Superior temporal gyrus (tissue), 1 donor: Measurements from ENCODE around the gene GRK5.

Experiments used
- DNase-seq: peaks from one replicate; pipeline ENCODE4 v3.0.0-alpha.2; 2016; ENCODE audit errors: extremely low spot score

The GRK5 gene

DNA sequence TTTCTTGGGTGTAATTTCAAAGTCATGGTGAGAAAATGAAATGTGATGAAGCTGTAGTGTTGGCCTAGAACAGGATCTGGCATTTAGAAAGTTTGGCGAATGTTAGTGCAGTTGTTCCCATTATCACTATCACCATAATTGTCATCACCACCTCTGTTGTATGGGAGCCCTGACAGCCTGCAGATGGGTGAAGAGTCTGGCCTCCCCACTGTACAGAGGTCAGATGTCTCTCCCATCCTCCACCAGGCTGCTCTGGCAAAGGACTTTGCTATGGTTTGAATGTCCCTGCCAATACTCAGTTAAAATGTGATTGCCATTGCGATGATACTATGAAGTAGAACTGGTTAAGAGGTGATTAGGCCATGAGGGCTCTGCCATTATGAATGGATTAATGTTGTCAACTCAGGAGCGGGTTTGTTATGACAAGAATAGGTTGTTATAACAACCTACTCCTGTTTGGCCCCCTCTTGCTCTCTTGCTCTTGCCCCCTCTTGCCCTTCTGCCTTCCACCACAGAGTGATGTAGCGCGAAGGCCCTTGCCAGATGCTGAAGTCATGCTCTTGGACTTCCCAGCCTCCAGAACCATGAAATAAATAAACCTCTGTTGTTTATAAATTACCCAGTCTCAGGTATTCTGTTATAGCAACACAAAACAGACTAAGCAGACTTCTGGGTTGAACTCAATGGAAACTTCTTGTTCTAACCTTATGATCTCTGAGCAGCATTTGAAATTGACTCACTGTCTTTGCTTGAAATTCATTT, 90.0 kb downstream of the GRK5 start:
- DNase-seq, result no peak

DNA sequence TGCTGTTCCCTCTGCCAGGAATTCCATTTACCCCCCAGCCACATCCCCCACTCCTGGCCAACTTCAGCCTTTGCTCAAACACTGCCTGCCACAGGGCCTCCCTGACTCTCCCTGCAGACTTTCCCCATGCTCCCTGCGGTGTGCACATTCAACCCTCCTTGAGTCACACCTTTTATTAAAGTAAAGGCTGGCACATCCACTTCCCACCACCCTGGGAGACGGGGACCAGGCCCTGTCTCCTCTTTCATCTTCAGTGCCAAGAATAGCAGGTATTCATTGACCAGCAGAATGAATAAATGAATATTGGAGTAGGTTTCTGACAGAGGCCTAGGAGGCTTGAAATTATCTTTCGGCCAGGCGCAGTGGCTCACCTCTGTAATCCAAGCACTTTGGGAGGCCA, 91.4 kb downstream of the GRK5 start:
- no peak for DNase-seq

DNA sequence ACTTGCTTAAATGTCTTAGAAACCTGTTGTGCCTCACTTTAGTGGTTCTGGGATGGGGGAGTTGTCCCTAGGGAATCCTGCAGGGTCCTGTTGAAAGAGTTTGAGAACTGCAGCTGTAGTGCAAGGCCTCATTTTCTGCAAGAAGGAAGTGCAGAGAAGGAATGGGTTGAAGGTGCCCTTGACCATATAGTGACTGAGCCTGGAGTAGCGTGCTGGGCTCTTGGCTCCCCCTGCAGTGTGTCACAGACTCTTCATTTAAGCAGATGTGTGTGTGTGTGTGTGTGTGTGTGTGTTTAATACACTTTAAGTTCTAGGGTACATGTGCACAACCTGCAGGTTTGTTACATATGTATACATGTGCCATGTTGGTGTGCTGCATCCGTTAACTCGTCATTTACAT, 92.2 kb downstream of the GRK5 start:
- DNase-seq, result no peak

DNA sequence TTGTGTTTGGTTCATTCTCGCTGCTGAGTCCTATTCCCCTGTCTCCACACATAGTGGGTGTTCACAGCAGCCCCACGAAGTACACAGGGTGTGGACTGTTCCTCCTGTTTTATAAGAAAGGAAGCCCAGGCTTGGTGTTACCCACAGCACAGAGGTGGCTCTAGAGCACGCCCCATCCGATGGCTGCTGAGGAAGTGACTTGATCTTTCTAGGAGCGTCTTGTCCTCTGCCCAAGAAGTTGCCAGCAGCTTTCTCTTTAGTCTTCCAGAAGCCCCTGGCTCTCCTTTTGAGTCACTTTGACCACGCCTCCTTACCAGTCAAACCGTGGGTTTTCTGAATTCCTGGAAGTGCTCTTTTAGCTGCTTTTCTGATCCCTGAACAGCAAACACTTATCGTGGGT, 94.0 kb downstream of the GRK5 start:
- DNase-seq, result no peak

DNA sequence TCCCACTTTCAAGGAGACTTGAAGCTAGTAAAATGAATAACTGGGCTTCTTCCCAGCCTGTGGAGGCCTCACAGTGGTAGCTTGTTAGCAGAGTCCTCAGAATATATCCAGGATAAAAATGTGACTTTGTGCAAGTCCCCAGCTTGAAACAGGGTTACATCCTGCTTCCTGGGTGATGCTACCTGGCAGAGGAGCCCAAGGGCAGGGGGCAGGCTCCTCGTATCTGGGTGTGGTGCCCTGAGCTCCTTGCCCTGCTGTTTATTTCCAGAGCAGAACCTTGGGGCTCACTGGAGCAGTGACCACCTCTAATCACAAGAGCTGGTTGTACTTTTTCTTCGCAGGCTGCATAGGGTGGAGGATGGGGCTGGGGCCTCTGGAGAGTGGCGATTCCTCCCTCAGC, 94.8 kb downstream of the GRK5 start:
- DNase-seq, result no peak

DNA sequence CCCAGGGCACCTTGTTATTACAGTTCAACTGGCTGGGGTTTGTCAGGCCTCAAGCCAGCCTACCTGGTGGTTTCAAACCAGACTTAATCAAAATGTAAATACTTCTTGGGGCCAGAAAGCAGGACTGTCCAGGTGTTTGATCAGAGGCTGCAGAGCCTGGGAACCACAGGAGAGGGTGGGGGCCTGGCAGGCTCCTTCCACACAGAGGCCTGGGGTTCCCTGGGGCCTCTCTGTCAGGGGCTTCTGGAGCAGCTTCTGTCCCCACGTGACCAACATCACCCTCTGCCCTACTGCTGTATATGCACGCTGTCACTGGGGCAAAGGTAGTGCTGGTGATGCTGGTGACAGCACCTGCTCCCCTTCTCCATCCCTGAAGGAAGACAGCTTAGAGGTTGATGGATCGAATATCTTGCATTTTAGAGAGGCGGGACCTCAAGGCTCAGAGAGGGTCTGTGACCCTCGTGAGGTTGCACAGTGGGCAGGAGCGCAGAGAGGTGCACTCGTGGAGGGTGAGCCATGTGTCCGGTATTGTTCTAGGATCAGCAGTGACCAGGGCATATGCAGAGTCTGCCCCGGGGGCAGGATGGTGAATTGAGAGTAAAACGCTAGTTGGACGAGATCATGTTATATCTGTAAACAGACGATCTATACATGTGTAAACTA, 95.4 kb downstream of the GRK5 start:
- DNase-seq, result no peak

DNA sequence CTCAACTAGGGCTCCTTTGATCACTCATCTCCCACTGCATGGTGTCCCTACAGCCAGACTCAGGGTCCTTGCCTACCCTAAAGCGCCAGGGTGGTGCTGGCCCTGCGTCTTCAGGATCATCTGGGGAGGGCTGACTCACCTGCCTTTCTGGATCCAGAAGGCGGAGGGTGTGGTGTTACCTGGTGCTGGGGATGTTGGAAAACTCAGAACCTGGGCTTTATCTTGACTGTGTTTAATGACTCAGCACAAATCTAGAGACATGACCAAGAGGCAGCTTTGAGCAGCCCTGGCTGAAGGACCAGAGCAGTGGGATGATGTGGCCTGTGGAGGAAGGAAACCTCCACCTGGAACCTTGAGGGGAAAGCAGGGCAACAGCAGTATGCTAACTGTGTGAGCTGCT, 96.5 kb downstream of the GRK5 start:
- no peak for DNase-seq

DNA sequence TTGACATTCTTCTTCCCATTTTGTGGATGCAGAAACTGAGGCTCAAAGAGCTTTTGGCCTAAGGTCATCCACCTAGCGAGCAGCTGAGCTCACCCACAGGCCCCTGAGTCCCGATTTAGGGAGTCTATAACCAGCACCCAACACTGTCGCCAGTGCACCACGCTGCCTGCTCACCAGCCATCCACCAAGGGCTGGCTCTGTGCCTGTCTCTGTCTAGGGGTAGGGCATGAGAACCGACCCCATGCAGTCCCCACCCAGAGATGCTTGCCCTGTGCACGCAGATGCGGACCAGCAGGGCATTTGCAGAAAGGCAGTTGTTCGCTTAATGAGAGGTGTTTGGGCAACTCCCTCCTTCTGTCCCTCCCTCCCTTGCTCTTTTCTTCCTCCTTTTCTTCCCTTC, 97.2 kb downstream of the GRK5 start:
- DNase-seq, result no peak

DNA sequence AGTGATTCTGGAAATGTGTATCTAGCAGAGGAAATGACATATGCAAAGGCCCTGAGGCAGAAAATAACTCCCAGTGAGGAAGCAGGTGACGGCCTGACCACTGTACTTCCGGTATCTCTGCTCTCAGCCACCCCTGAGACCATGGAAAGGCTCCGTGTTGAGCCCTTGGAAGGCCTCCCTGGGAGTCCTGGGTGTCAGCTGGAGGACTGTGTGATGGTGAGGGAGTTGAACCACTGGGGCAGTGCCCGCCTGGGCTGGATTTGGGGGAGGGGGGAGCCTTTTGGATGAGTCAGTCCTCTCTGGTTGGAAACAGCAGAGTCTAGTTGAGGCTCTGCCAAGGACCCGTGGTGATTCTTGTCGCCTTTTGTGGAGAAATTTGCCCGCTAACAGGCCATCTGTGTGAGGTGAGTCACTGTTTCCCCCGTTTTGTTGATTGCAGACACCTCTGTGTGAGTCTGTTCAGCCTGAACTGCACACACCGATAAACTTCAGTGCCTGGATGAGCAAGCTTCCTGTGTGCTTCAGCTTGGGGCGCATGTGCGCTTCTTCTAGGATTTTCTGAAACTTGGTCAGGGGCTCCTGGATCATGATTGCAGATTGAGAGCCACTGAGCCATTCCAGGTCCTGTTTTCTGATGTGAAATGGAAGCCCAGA, 98.6 kb downstream of the GRK5 start:
- no peak for DNase-seq

DNA sequence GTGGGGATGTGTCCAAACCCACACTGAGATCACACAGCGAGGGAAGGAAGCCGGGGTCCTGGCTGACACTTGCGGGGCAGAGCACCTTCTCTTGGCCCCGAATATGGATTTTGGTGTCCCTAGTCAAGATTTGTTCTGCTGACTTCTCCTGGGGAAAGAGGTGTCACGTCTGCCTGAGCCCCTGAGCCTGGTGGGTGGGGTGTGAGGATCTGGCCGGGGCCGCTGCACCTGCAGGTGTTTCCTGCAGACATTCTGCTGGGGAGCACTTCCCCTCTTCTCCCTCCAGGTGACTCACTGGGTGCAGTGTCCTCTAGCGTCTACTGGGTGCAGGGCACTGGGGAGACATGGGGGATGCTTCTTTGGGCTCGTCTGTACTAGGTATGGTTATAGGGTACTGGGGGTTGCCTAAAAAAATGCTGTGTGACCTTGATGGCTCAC, 99.2 kb downstream of the GRK5 start:
- no peak for DNase-seq

DNA sequence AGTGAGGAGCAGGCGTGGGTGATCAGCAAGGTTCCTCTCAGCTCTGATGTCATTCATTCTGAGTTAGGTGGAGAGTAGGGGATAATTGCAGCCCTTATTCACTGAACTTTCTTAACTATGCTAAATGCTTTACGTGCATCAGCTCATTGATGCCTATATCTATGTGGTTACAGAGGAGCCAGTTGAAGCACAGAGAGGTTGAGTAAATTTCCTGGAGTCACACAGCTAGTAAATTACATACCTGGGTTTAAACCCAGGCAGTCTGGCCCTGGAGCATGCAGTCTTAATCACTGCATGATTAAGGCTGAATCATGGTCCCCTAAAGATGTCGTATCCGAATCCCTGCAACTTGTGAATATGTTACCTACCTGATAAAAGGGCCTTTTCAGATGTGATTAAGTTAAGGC, 99.6 kb downstream of the GRK5 start:
- DNase-seq, result no peak

DNA sequence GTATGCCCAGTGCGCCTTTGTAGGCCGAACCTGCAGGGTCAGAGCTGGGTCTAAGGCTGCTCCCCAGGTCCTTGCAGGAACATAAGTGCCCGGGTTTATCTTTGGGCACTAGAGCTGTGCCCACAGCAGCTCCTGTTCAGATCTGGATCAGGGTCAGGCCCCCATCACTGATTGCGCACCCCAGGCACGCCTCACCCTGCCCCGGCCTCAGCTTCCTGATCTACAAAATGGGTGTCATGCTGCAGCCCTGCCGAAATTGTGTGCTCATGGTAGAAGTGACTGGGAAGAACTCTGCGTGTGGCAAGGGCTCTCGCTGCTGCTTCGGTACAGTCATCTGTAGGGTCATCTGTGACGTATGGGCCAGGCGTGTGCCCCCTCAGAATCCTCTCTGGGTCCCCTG, 100.7 kb downstream of the GRK5 start:
- no peak for DNase-seq

DNA sequence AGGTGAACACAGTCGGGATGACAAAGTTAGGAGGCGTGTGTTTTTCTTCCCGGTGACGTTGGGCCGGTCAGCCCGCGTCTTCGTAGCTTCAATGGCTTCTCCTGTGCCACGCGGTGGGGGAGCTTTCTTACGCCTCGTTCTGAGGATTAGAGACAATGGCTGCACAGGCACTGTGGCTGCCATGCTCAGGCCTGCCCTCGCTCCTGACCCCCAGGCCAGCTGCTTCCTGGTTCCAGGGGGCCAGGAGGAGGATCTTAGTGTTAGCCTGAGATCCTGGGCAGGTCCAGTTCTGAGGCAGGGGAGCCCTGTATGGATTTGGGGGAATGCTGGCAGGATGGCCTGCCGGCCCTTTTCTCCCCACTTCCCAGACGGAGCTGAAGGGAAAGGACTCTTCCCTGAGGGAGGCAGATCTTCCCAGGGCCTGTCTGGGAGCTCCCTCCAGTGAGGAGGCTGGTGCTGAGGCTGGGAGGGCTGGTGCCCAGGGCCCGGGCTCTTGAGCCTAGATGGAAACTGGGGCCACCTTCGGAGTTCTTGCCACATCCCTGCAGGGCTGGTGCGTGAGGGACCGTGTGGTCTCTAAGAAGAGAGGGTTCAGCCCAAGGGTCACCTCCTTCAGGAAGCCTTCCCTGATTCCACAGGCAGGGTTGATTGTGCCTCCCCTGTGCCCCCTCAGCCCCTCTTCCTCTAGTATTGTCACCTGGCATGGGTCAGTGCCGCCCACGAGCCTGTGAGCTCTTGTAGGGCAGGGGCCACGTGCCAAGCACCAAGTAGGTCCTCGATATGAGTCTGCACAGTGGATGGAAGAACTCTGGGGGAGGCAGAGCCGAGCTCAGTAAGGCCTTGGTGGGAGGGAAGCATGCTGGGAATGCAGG, 101.4 kb downstream of the GRK5 start:
- DNase-seq, result no peak

DNA sequence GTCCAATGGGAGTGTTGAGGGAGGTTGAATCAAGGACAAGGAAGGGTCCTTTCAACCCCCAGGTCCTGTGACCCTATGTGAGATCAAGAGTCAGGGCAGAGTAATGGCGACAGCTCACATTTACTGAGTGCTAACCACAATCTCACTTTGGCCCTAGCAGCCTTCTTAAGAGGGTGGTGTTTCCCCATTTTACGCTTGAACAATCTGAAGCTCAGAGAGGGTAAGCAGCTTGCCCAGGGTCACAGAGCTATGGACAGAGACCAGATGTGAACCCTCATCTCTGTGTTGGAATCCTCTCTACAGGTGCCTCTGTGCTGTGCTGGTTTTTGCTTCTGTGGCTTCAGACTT, 102.0 kb downstream of the GRK5 start:
- no peak for DNase-seq

DNA sequence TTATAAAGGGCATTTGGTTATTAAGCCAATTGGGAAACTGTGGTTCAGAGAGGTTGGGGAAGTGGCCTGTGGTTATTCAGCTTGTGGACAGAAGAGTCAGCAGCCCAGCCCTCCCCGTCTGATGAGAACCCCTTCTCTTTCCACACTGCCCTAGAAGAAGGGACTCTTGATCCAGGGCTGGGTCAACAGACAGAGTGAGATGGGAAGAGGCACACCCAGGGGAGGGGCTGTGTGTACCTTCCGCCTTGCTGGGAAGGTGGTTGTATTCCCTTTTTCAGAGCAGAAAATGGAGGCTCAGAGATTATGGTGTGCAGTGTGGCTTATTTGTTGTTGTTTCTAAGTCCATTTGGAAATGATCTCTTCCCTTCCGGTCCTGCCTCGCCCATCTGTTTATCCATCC, 103.4 kb downstream of the GRK5 start:
- no peak for DNase-seq

DNA sequence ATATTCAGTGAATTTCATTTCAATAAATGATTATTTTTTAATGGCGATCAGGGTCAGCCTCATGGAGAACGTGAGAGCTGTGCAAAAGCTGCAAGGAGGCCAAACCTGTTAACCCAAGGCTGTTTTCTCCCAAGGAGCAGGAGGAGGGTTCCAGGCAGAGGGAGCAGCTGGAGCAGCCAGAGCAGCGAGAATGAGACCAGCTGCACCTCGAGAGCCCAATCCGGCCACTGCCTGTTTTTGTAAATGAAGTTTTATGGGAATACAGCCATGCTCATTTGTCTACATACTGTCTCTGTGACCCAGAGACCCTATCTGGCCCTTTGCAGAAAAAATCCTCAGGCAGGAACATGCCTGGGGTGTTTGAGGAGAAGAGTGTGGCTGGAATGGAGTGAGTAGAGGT, 104.9 kb downstream of the GRK5 start:
- DNase-seq, result no peak

DNA sequence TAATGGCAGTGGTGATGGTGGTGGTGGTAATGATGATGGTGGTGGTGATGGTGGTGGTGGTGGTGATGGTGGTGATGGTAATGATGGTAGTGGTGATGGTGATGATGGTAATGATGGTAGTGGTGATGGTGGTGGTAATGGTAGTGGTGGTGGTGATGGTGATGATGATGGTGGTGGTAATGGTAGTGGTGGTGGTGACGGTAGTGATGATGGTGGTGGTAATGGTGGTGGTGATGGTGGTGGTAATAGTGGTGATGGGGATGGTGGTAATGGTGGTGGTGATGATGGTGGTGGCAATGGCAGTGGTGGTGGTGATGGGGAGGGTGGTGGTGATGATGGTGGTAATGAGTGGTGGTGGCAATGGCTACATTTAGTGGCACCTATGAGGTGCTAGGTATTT, 105.7 kb downstream of the GRK5 start:
- DNase-seq, result no peak

DNA sequence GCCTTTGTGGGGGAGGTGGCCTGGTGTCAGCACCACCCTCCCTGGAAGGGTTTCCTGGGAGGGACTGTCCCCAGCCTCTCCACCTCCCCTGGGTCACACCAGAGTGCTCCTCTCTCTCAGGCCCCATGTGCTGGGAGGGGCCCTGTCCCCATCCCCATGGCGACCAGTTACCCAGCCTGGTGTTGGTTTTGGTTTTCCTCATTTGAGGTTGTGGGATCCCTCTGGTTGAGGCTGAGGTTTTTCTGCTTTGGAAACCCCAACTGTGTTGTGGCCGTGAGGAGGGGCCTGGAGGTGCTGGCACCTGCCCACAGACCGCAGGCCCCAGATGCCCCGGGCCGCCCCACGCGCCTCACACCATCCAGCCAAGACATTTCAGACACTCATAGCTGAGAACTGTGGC, 106.3 kb downstream of the GRK5 start:
- no peak for DNase-seq

DNA sequence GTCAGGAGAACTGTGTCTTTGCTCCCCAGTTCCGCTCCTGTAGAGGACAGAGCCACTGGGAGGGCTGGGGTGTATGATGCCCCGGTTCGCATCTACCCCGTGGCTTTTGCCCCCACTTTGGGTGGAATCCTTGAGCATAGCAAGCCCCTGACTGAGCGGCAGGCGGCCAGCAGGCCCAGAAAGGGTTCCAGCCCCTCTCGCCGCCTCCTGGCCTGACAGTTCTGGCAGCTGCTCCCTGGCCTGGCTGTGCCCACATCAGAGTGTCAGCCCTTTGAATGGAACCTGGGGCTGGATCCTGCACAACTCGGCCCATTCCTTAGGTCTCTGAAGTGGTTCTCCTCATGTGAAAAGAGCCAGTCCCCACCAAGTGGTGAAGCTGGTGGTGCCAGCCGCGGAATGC, 106.7 kb downstream of the GRK5 start:
- no peak for DNase-seq

DNA sequence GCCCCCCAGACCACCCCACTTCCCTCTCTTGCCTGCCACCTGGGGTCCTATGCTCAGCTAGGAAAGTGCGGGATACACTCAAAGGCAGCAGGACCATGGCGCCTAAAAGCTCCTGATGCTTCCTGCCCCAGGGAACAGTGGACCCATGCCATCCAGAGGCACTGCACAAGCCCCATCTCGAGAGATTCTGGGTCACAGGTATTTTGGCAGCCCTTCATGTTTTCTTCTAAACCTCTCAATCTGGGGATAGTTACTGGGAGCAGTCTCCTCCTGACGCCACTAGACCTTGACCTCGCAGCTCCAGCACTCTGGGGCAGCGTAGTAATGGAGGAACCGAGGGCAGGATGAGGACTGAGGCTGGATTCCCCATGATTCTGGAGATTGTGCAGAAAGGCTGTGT, 107.1 kb downstream of the GRK5 start:
- no peak for DNase-seq

DNA sequence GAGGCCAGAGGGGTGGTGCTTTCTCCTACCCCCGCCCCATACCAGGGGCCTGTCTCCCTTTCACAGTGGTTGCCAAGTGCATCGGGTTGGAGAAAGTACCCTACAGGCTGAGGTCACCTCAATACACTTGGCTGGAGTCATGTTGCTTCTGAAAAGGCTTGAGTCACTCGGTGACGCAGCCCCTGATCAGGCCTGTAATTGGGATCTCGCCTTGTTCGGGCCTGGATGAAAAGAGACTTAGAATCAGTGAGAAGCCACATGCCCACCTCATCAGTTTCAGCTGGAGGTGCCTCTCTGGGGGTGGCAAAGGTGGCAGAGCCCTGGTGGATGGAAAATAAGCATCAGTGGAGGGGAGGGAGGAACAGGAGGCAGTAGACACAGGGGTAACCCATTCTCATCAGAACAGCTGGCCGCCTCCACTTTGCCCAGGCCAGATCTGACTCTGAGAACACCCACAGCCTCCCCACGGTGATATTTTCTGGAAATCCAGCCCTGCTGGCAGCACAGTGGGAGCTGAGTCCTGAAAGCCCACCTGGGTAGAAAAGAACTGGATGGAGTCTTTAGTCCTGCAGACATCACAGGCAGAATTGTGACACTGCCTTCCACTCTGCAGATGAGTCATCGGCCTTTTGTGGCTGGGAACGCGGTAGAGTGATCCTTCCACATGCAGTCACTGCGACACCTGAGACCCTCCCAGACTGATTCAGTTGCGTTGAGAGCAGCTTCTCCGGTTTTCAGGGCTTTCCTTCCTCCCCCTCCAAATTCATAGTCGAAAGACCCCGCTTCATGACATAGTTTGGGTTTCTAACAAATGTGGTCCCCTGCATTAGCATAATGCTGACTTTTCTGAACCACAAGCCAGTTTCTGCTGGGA, 108.0 kb downstream of the GRK5 start:
- DNase-seq, result no peak
